Thymus (tissue), 11 donors: ENCODE results near the gene COPZ1. TPM values are rescaled to one million over a fixed set of nuclear protein-coding genes. Genes with fewer than 3 reads are reported as not detected.

Experiments
- DNase-seq, 9 donors: peaks; one replicate each; pipeline ENCODE4 v3.0.0-alpha.2; 2013; ENCODE audit warnings: low spot score in 9 of 9, low read depth in 6 of 9, missing footprints in 1 of 9
- H3K27ac ChIP-seq, 2 donors: one replicate each; pipeline ENCODE4 v1.5.1; 2013; ENCODE audit warnings: control low read depth in 1 of 2, low read depth in 1 of 2, low read length in 1 of 2, mild to moderate bottlenecking in 1 of 2, moderate library complexity in 1 of 2
- H3K27me3 ChIP-seq, 2 donors: one replicate each; pipeline ENCODE4 v1.5.1; 2013; ENCODE audit warnings: low read length in 1 of 2; ENCODE audit not compliant: control insufficient read depth in 2 of 2, insufficient read depth in 1 of 2
- H3K36me3 ChIP-seq, 2 donors: one replicate each; pipeline ENCODE4 v1.5.1; 2013; ENCODE audit warnings: low read length in 1 of 2, mild to moderate bottlenecking in 1 of 2, moderate library complexity in 1 of 2; ENCODE audit not compliant: control insufficient read depth in 2 of 2, insufficient read depth in 2 of 2
- H3K4me1 ChIP-seq, 2 donors: one replicate each; pipeline ENCODE4 v1.5.1; 2013; ENCODE audit warnings: low read length in 2 of 2; ENCODE audit not compliant: control insufficient read depth in 2 of 2, insufficient read depth in 2 of 2
- H3K4me3 ChIP-seq, 2 donors: one replicate each; pipeline ENCODE4 v1.5.1; 2013; ENCODE audit warnings: low read length in 2 of 2, control low read depth in 1 of 2, mild to moderate bottlenecking in 1 of 2
- H3K9me3 ChIP-seq, 2 donors: one replicate each; pipeline ENCODE4 v1.5.1; 2013; ENCODE audit warnings: low read length in 1 of 2, mild to moderate bottlenecking in 1 of 2; ENCODE audit not compliant: control insufficient read depth in 2 of 2, insufficient read depth in 1 of 2
- whole genome bisulfite sequencing: extraction: QIAGEN DNeasy Blood & Tissue Kit; methylation state at CpG from one replicate; pipeline ENCODE4 v1.1.7; 2013; 5-methylcytosine and 5-hydroxymethylcytosine counted together
- polyA plus RNA-seq: library from polyadenylated mRNA; stranded (reverse); fragments of 200-250 nt; gene quantifications from one replicate; pipeline ENCODE4 v1.2.3, GENCODE V29; 2013
- total RNA-seq: library from RNA; stranded (reverse); fragments of 120-200 nt; gene quantifications from one replicate; pipeline ENCODE4 v1.2.4, GENCODE V29; 2013
- donor health status: healthy.

Gene COPZ1
- total and polyA plus RNA-seq, 2 donors = 94.9 to 117 TPM

- Histone ChIP-seq H3K4me3 (no peak overlapping the region), H3K4me1 (peaks cover 4 to 36% of the 10 kb centered on the region in 2 donors), H3K27me3 (peaks cover 0 to 19% of the 10 kb centered on the region in 2 donors), H3K27ac (no peak overlapping the region), H3K9me3 (no peaks in the 10 kb centered on the region), H3K36me3 (peaks cover 0 to 2% of the 10 kb centered on the region in 2 donors)
- 83% methylated on average over 44 of the region's 44 CpGs for WGBS
- no peak for DNase-seq
Observed at GRCh38 chr12:54370171-54370730, 45.3 kb downstream of the COPZ1 start.

- no peak overlapping the region for H3K4me3 ChIP-seq
- no peak overlapping the region for H3K27ac ChIP-seq
- peaks cover 4 to 36% of the 10 kb centered on the region in 2 donors for H3K4me1 ChIP-seq
- H3K9me3 ChIP-seq = no peaks in the 10 kb centered on the region
- WGBS = 80% methylated on average over 5 of the region's 5 CpGs
- peaks cover 0 to 19% of the 10 kb centered on the region in 2 donors for H3K27me3 ChIP-seq
- no peak for DNase-seq
- peaks cover 0 to 2% of the 10 kb centered on the region in 2 donors for H3K36me3 ChIP-seq
Observed at GRCh38 chr12:54371328-54372112, 46.6 kb downstream of the COPZ1 start.

GRCh38 chr12:54372113-54372806, 47.3 kb downstream of the COPZ1 start:
- peaks cover 0 to 2% of the 10 kb centered on the region in 2 donors for H3K36me3 ChIP-seq
- 69% methylated on average over 8 of the region's 8 CpGs for WGBS
- peaks cover 4 to 36% of the 10 kb centered on the region in 2 donors for H3K4me1 ChIP-seq
- H3K27me3 ChIP-seq = peaks cover 0 to 19% of the 10 kb centered on the region in 2 donors
- H3K4me3 ChIP-seq = no peak overlapping the region
- no peaks in the 10 kb centered on the region for H3K9me3 ChIP-seq
- H3K27ac ChIP-seq = no peak overlapping the region
- DNase-seq = no peak

- Histone ChIP-seq H3K4me1 (peaks cover 4 to 23% of the 10 kb centered on the region in 2 donors), H3K27me3 (peaks cover 0 to 26% of the 10 kb centered on the region in 2 donors), H3K9me3 (no peaks in the 10 kb centered on the region), H3K36me3 (peaks cover 0 to 2% of the 10 kb centered on the region in 2 donors), H3K27ac (no peak overlapping the region), H3K4me3 (no peak overlapping the region)
- no peak for DNase-seq
- WGBS = 98% methylated on average over 10 of the region's 10 CpGs
Observed at GRCh38 chr12:54373649-54374561, 49.0 kb downstream of the COPZ1 start.

GRCh38 chr12:54374562-54375258, 49.8 kb downstream of the COPZ1 start:
- 75% methylated on average over 2 of the region's 2 CpGs for WGBS
- H3K36me3 ChIP-seq = peaks cover 0 to 2% of the 10 kb centered on the region in 2 donors
- peaks cover 4 to 20% of the 10 kb centered on the region in 2 donors for H3K4me1 ChIP-seq
- H3K4me3 ChIP-seq = no peak overlapping the region
- DNase-seq = no peak
- no peaks in the 10 kb centered on the region for H3K9me3 ChIP-seq
- no peak overlapping the region for H3K27ac ChIP-seq
- H3K27me3 ChIP-seq = peaks cover 0 to 23% of the 10 kb centered on the region in 2 donors

GRCh38 chr12:54375259-54375579, 50.3 kb downstream of the COPZ1 start:
- H3K27ac ChIP-seq = no peak overlapping the region
- H3K9me3 ChIP-seq = no peaks in the 10 kb centered on the region
- H3K27me3 ChIP-seq = peaks cover 0 to 18% of the 10 kb centered on the region in 2 donors
- DNase-seq = no peak
- peaks cover 4 to 18% of the 10 kb centered on the region in 2 donors for H3K4me1 ChIP-seq
- peaks cover 0 to 2% of the 10 kb centered on the region in 2 donors for H3K36me3 ChIP-seq
- no peak overlapping the region for H3K4me3 ChIP-seq
- 88% methylated on average over 2 of the region's 2 CpGs for WGBS

- DNase-seq = no peak
- Histone ChIP-seq H3K4me3 (no peak overlapping the region), H3K27ac (no peak overlapping the region), H3K27me3 (peaks cover 0 to 13% of the 10 kb centered on the region in 2 donors), H3K36me3 (peaks cover 0 to 2% of the 10 kb centered on the region in 2 donors), H3K4me1 (peaks cover 3 to 11% of the 10 kb centered on the region in 2 donors), H3K9me3 (no peaks in the 10 kb centered on the region)
- 96% methylated on average over 4 of the region's 4 CpGs for WGBS
Observed at GRCh38 chr12:54376596-54376995, 51.7 kb downstream of the COPZ1 start.

GRCh38 chr12:54377007-54377406, 52.1 kb downstream of the COPZ1 start:
- DNase-seq = no peak
- peaks cover 0 to 13% of the 10 kb centered on the region in 2 donors for H3K27me3 ChIP-seq
- no peaks in the 10 kb centered on the region for H3K9me3 ChIP-seq
- H3K4me3 ChIP-seq = no peak overlapping the region
- H3K27ac ChIP-seq = no peak overlapping the region
- 94% methylated on average over 2 of the region's 2 CpGs for WGBS
- H3K36me3 ChIP-seq = no peaks in the 10 kb centered on the region
- H3K4me1 ChIP-seq = peaks cover 0 to 8% of the 10 kb centered on the region in 2 donors
